ENCODE results near the gene PPP2R3C.
"Not testable (repeated sequence)": the region's sequence is repeated elsewhere in the genome, so short reads cannot be mapped to it uniquely, and the experiment has no call there.

DNA sequence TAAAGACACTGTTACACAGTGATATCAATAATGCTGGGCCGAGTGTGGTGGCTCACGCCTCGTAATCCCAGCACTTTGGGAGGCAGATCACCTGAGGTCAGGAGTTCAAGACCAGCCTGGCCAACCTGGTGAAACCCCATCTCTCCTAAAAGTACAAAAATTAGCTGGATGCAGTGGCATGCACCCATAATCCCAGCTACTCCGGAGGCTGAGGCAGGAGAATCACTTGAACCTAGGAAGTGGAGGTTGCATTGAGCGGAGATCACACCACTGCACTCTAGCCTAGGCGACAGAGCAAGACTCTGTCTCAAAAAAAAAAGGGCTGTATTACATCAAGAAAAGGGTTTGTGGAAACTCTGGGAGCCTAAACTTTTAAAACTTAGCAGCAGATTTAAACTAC lies 27.1 kb downstream of the PPP2R3C start:
- TF ChIP-seq TAF1 (IDR thresholded peaks at IDR 0.05; ENCODE audit: borderline replicate concordance, low read depth, low read length); POLR2A (IDR thresholded peaks at IDR 0.05; ENCODE audit: low read depth, low read length): not testable (repeated sequence)

All from GM12892 (cell line).